GM12878 (cell line): ENCODE measurements around the gene ARAP3. TPM values are rescaled to one million over a fixed set of nuclear protein-coding genes. Genes with fewer than 3 reads are reported as not detected.

ENCODE experiments used
- ATAC-seq: fragments of 200-7000 bp; cut with Tn5 transposase; 3 replicates; pipeline ENCODE4 v1.9.1; 2020; ENCODE audit warnings: mild to moderate bottlenecking, moderate library complexity
- BruUV-seq: library from RNA; stranded (reverse); fragments of 400-500 nt; replicated peaks from 2 replicates; lab custom pipeline; 2021; lab: Mats Ljungman, UMichigan
- CTCF ChIA-PET: fragments of 300-600 bp; sonication (Branson Sonifier 250); formaldehyde crosslinking; extraction: SDS; loops from one replicate; lab custom pipeline; 2021; ENCODE audit warnings: inconsistent platforms; lab: Yijun Ruan, JAX
- POLR2A ChIA-PET: fragments of 350-600 bp; formaldehyde crosslinking; extraction: SDS; loops from one replicate; lab custom pipeline; 2021; ENCODE audit warnings: inconsistent platforms; lab: Charles Lee
- RAD21 ChIA-PET: fragments of 300-600 bp; sonication (Branson Sonifier 250); formaldehyde crosslinking; loops from one replicate; lab custom pipeline; 2023; ENCODE audit warnings: antibody characterized with exemption; ENCODE audit not compliant: unreplicated experiment; lab: Charles Lee
- SMC1A ChIA-PET: fragments of 300-600 bp; sonication (Branson Sonifier 250); formaldehyde crosslinking; loops from one replicate; lab custom pipeline; 2023; ENCODE audit not compliant: unreplicated experiment, uncharacterized antibody; lab: Charles Lee
- DNase-seq: peaks from one replicate; pipeline ENCODE4 v3.0.0-alpha.2; 2011; ENCODE audit warnings: low read depth, low spot score
- FAIRE-seq: peaks from 3 replicates; lab custom pipeline; 2011; peaks lifted over from hg19 to GRCh38; lab: Jason Lieb, UNC
- H2AFZ ChIP-seq: 2 replicates; pipeline ENCODE4 v1.6.0; 2011; ENCODE audit warnings: low read depth, low read length, control low read depth; ENCODE audit not compliant: control insufficient read depth
- H3K27ac ChIP-seq: 2 replicates; pipeline ENCODE4 v1.5.1; 2011; ENCODE audit warnings: control low read depth; ENCODE audit not compliant: control insufficient read depth, insufficient read depth
- H3K27me3 ChIP-seq, 2 experiments: replicated peaks in 1 of 2; 2 replicates each; pipeline versions ENCODE4 v1.6.0 to v1.6.1; 2011; ENCODE audit warnings: low read length in 1 of 2; ENCODE audit not compliant: control insufficient read depth in 2 of 2, insufficient read depth in 2 of 2
- H3K36me3 ChIP-seq, 2 experiments: 2 replicates each; pipeline ENCODE4 v1.5.1; 2011; ENCODE audit warnings: low read length in 1 of 2; ENCODE audit not compliant: control insufficient read depth in 2 of 2, insufficient read depth in 2 of 2
- H3K4me1 ChIP-seq: 2 replicates; pipeline ENCODE4 v1.6.1; 2011; ENCODE audit warnings: mild to moderate bottlenecking, low read length, moderate library complexity, mixed read lengths; ENCODE audit not compliant: control insufficient read depth, insufficient read depth
- H3K4me2 ChIP-seq: 2 replicates; pipeline ENCODE4 v1.6.0; 2011; ENCODE audit warnings: control low read depth; ENCODE audit not compliant: control insufficient read depth, insufficient read depth
- H3K4me3 ChIP-seq: fragments of 200-600 bp; sonication (generic); 2 replicates; pipeline ENCODE4 v1.5.1; 2016
- H3K79me2 ChIP-seq: 2 replicates; pipeline ENCODE4 v1.6.0; 2011; ENCODE audit warnings: low read length; ENCODE audit not compliant: control insufficient read depth, insufficient read depth
- H3K9ac ChIP-seq: 2 replicates; pipeline ENCODE4 v1.8.0; 2011; ENCODE audit warnings: low read length, control low read depth, mixed read lengths; ENCODE audit not compliant: control insufficient read depth, insufficient read depth
- H3K9me3 ChIP-seq: replicated peaks from 3 replicates; pipeline ENCODE4 v1.5.1; 2011; ENCODE audit warnings: mild to moderate bottlenecking, low read length; ENCODE audit not compliant: control insufficient read depth, insufficient read depth
- H4K20me1 ChIP-seq: 2 replicates; pipeline ENCODE4 v1.6.0; 2011; ENCODE audit not compliant: control insufficient read depth, insufficient read depth
- CBX3 ChIP-seq: fragments of 200-600 bp; sonication (generic); IDR thresholded peaks from 2 replicates; pipeline ENCODE4 v1.6.1; 2016; ENCODE audit warnings: low read depth, borderline replicate concordance
- RB1 ChIP-seq: fragments of 450-650 bp; formaldehyde crosslinking; IDR thresholded peaks from 2 replicates; pipeline ENCODE4 v1.6.1; 2017; ENCODE audit warnings: mild to moderate bottlenecking, borderline replicate concordance
- SPI1 ChIP-seq: IDR thresholded peaks from 2 replicates; pipeline ENCODE4 v1.6.1; 2011; ENCODE audit warnings: low read depth, mild to moderate bottlenecking, low read length, moderate library complexity, borderline replicate concordance; ENCODE audit not compliant: insufficient read depth
- WGBS: methylation state at CpG from one replicate; pipeline ENCODE4 v1.1.6; 2016; ENCODE audit warnings: low lambda C conversion rate; ENCODE audit not compliant: insufficient replicate concordance, insufficient coverage; ENCODE audit errors: missing lambda C conversion rate; 5-methylcytosine and 5-hydroxymethylcytosine counted together
- in situ Hi-C: fragments of 300-500 bp; cut with MboI; formaldehyde crosslinking; loops from 9 replicates; pipeline ENCODE4 v1.14.3; 2018; ENCODE audit warnings: mixed read lengths
- intact Hi-C: fragments of 100-400 bp; cut with micrococcal nuclease; formaldehyde crosslinking; loops from one replicate; pipeline ENCODE4 v1.14.2; 2022; ENCODE audit not compliant: unreplicated experiment
- polyA plus RNA-seq, 11 experiments: library from polyadenylated mRNA; depleted of rRNA in 4 of 11; unstranded in 6 of 11; stranded (reverse) in 5 of 11; fragments of >200 nt; fragmentation: Nextera tagmentation in 4 of 11; fragmentation: Illumina TruSeq in 1 of 11; extraction: Ambion mirVana in 4 of 11; extraction: Trizol in 1 of 11; gene quantifications; 1 replicate in 1 of 11; 2 replicates in 10 of 11; pipeline versions ENCODE4 v1.2.1 to v1.2.3, GENCODE V29; 2011 to 2016; ENCODE audit warnings: inconsistent platforms in 2 of 11, missing spikeins in 2 of 11, low read depth in 1 of 11
- total RNA-seq, 4 experiments: library from RNA; depleted of rRNA in 3 of 4; stranded (reverse); fragments of >200 nt in 3 of 4; fragmentation: Illumina TruSeq in 1 of 4; extraction: Trizol in 1 of 4; gene quantifications; 2 replicates each; pipeline versions ENCODE4 v1.2.1 to v1.2.3, GENCODE V29; 2013 to 2021
- TF ChIP-seq, protein P1 (sequence below): fragments of 450-650 bp; formaldehyde crosslinking; IDR thresholded peaks from 2 replicates; pipeline ENCODE4 v1.5.0; 2022; ENCODE audit warnings: mild to moderate bottlenecking, missing genetic modification characterization
- TF ChIP-seq, protein P2 (sequence below): IDR thresholded peaks from 2 replicates; pipeline ENCODE4 v1.6.1; 2011; ENCODE audit warnings: low read depth, low read length, improper control_type of control experiment, borderline replicate concordance

The ARAP3 gene
- total and polyA plus RNA-seq, 10 of the 15 experiments (the other 5 are each of a cell fraction or from before 2014, with no cell fraction given), result 0.01 to 0.08 TPM; not detected in 8

DNA sequence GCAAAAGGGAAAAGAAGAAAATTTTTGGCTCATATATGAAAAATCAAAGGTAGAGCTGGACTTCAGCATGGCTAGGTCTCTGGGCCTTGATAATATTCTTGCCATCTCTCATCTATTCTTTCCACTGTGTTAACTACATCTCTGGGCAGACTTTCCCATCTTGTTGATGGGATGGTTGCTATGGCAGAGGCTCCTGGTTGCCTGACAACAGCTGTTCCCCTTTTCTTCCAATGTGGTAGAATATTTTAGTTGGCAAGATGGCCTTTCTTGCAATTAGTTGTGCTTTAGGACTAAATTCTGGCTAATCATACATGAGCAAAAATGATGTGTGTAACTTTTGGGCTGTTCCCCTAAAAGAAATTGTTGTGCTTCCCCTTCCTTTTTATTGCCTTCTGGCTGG, 40.2 kb upstream of the ARAP3 start (continued):
- TF ChIP-seq, protein P1, sequence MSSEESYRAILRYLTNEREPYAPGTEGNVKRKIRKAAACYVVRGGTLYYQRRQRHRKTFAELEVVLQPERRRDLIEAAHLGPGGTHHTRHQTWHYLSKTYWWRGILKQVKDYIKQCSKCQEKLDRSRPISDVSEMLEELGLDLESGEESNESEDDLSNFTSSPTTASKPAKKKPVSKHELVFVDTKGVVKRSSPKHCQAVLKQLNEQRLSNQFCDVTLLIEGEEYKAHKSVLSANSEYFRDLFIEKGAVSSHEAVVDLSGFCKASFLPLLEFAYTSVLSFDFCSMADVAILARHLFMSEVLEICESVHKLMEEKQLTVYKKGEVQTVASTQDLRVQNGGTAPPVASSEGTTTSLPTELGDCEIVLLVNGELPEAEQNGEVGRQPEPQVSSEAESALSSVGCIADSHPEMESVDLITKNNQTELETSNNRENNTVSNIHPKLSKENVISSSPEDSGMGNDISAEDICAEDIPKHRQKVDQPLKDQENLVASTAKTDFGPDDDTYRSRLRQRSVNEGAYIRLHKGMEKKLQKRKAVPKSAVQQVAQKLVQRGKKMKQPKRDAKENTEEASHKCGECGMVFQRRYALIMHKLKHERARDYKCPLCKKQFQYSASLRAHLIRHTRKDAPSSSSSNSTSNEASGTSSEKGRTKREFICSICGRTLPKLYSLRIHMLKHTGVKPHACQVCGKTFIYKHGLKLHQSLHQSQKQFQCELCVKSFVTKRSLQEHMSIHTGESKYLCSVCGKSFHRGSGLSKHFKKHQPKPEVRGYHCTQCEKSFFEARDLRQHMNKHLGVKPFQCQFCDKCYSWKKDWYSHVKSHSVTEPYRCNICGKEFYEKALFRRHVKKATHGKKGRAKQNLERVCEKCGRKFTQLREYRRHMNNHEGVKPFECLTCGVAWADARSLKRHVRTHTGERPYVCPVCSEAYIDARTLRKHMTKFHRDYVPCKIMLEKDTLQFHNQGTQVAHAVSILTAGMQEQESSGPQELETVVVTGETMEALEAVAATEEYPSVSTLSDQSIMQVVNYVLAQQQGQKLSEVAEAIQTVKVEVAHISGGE, result no peak
- TF ChIP-seq RB1 (no peak), CBX3 (no peak)

DNA sequence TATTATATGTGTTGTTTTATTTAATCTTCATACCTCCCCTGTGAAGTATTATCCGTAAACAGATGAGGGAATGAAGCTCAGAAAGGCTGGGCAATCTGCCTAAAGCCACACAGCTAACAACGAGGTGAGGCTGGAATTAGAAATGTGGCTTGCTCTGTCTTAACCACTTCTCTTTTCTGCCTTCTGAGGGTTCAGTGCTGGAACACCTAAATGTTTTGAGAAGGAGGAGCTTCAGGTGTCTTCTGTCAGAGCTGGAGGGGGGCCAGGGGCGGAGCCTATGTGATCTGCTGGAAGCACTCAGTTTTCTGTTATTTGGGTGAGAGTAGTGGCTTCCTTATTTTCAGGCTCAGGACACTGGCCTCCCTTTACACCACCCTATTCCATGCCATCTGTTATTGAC, 35.0 kb upstream of the ARAP3 start:
- Histone ChIP-seq H3K4me2 (no peak overlapping the region), H3K9ac (no peak overlapping the region), H4K20me1 (no peaks in the 10 kb centered on the region), H3K79me2 (no peaks in the 10 kb centered on the region), H3K27me3 (peaks cover 0 to 3% of the 10 kb centered on the region in 2 experiments; a peak in 2 of 4 replicates), H3K4me3 (no peak overlapping the region), H3K9me3 (no peaks in the 10 kb centered on the region), H3K4me1 (peaks cover 2% of the 10 kb centered on the region), H3K27ac (no peak overlapping the region), H2AFZ (no peak overlapping the region), H3K36me3 (no peaks in the 10 kb centered on the region)
- FAIRE-seq, result no peak
- peak; percentile 72 for ATAC-seq
- intact Hi-C loops (no loop called here), in situ Hi-C loops (no loop called here)
- 0% methylated on average over 3 of the region's 3 CpGs for WGBS
- BruUV-seq, result no TSS peak
- CTCF ChIA-PET, result interaction anchor here (0.8 to 1.6 kb wide), 3 partner anchors 14 to 244 kb away, joined by 3 to 4 read pairs (median 4); no protein-coding TSS in a partner anchor
- DNase-seq, result no peak
- TF ChIP-seq, protein P2, sequence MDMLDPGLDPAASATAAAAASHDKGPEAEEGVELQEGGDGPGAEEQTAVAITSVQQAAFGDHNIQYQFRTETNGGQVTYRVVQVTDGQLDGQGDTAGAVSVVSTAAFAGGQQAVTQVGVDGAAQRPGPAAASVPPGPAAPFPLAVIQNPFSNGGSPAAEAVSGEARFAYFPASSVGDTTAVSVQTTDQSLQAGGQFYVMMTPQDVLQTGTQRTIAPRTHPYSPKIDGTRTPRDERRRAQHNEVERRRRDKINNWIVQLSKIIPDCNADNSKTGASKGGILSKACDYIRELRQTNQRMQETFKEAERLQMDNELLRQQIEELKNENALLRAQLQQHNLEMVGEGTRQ, result no peak
- peak; percentile 70; the same call in 1 of the 2 replicates for TF ChIP-seq SPI1
- RAD21 ChIA-PET, result no interaction called here
- SMC1A ChIA-PET, result no interaction called here
- POLR2A ChIA-PET, result no interaction called here
